Upper lobe of left lung (tissue), 4 donors: ENCODE data around the gene KCNG4.

Experiments used
- CTCF ChIP-seq, 6 experiments: fragments of 450-650 bp in 4 of 6; fragments of 200-600 bp in 2 of 6; sonication (generic) in 2 of 6; IDR thresholded peaks; one replicate each; pipeline ENCODE4 v1.5.1; 2016 to 2019; ENCODE audit warnings: antibody characterized with exemption in 6 of 6
- POLR2AphosphoS5 ChIP-seq, 2 donors: sonication (generic); formaldehyde crosslinking; IDR thresholded peaks; one replicate each; pipeline ENCODE4 v1.5.1; 2017; ENCODE audit warnings: antibody characterized with exemption in 2 of 2

- no peak for TF ChIP-seq CTCF (IDR thresholded peaks at IDR 0.05)
- peak; percentile 80 to 94 for TF ChIP-seq POLR2AphosphoS5 (IDR thresholded peaks at IDR 0.05)
Observed at GRCh38 chr16:84286578-84287240, 46.9 kb upstream of the KCNG4 start.
